GM19351 (cell line): ENCODE measurements around the gene EFCC1.
"Not testable (repeated sequence)": the region's sequence is repeated elsewhere in the genome, so short reads cannot be mapped to it uniquely, and the experiment has no call there.

Source experiments
- ATAC-seq: cut with Tn5 transposase; IDR thresholded peaks from one replicate; pipeline ENCODE4 v1.9.1; 2021; ENCODE audit warnings: mild to moderate bottlenecking, moderate library complexity; ENCODE audit not compliant: unreplicated experiment

The EFCC1 gene

GRCh38 chr3:129050556-129051295 lies 49.6 kb downstream of the EFCC1 start:
- ATAC-seq: no peak

GRCh38 chr3:129051871-129052340 lies 50.8 kb downstream of the EFCC1 start:
- no peak for ATAC-seq

GRCh38 chr3:129052675-129053074 lies 51.6 kb downstream of the EFCC1 start:
- ATAC-seq: no peak

- ATAC-seq: no peak
Observed at GRCh38 chr3:129054605-129055104, 53.6 kb downstream of the EFCC1 start.

GRCh38 chr3:129056451-129057173 lies 55.5 kb downstream of the EFCC1 start:
- no peak for ATAC-seq

GRCh38 chr3:129057249-129057648 lies 56.1 kb downstream of the EFCC1 start:
- ATAC-seq: no peak

- ATAC-seq: no peak
Observed at GRCh38 chr3:129058441-129059200, 57.5 kb downstream of the EFCC1 start.

GRCh38 chr3:129059311-129059958 lies 58.3 kb downstream of the EFCC1 start:
- no peak for ATAC-seq

- ATAC-seq: no peak
Observed at GRCh38 chr3:129060276-129061022, 59.3 kb downstream of the EFCC1 start, which contains the start of gene GP9. TSS of gene GP9 (plus strand) at chr3:129060779. CDS start at chr3:129061740, 961 bp downstream.

GRCh38 chr3:129061023-129061887 lies 60.2 kb downstream of the EFCC1 start:
- no peak for ATAC-seq

GRCh38 chr3:129061888-129062834 lies 61.1 kb downstream of the EFCC1 start:
- ATAC-seq: no peak

- no peak for ATAC-seq
Observed at GRCh38 chr3:129063091-129063640, 62.1 kb downstream of the EFCC1 start.

GRCh38 chr3:129063841-129064482 lies 62.9 kb downstream of the EFCC1 start:
- no peak for ATAC-seq

GRCh38 chr3:129065016-129065719 lies 64.1 kb downstream of the EFCC1 start:
- ATAC-seq: no peak

GRCh38 chr3:129065720-129066073 lies 64.6 kb downstream of the EFCC1 start:
- ATAC-seq: no peak

- not testable (repeated sequence) for ATAC-seq
Observed at GRCh38 chr3:129067719-129068118, 66.6 kb downstream of the EFCC1 start.
